ENCODE data around the gene PPM1G. TPM values are rescaled to one million over a fixed set of nuclear protein-coding genes. Genes with fewer than 3 reads are reported as not detected.

The PPM1G gene
- total and polyA plus RNA-seq, 10 donors = 36.0 to 59.3 (median 48.4) TPM

DNA sequence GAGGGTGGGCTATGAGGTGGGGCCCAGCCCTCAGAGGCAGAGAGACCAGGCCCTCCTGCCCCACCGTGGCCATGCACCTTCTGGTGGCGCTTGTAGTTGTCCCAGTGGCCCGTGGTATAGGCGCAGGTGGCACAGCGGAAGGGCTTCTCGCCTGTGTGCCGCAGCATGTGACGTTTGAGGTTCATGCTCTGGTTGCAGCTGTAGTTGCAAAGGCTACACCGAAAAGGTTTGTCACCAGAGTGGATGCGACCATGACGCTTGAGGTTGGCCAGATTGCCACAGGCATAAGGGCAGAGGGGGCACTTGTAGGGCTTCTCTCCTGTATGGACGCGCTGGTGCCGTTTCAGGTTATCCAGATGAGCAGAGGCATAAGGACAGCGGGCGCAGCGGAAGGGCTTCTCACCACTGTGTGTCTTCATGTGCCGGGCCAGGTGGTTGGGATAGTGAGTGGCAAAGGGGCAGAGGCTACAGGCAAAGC lies 31.7 kb downstream of the PPM1G start:
- no peak for DNase-seq
- H3K36me3 ChIP-seq = peaks cover 0 to 79% (median 66%) of the 10 kb centered on the region in 6 donors
- H3K27me3 ChIP-seq (replicated peaks in 1 of 7) = no peaks in the 10 kb centered on the region
- H3K4me1 ChIP-seq = peaks cover 19 to 76% (median 38%) of the 10 kb centered on the region in 6 donors
- no peak overlapping the region for H3K4me3 ChIP-seq
- 88 to 92% (median 90%) methylated on average over 2 to 18 of the region's 18 CpGs for WGBS, 5 donors
- H3K9me3 ChIP-seq = no peaks in the 10 kb centered on the region
- H3K27ac ChIP-seq = no peak overlapping the region
- intact Hi-C loops (cut with DNase I; ENCODE audit: low total_unique reads) = no loop called here
- TF ChIP-seq, protein P1, sequence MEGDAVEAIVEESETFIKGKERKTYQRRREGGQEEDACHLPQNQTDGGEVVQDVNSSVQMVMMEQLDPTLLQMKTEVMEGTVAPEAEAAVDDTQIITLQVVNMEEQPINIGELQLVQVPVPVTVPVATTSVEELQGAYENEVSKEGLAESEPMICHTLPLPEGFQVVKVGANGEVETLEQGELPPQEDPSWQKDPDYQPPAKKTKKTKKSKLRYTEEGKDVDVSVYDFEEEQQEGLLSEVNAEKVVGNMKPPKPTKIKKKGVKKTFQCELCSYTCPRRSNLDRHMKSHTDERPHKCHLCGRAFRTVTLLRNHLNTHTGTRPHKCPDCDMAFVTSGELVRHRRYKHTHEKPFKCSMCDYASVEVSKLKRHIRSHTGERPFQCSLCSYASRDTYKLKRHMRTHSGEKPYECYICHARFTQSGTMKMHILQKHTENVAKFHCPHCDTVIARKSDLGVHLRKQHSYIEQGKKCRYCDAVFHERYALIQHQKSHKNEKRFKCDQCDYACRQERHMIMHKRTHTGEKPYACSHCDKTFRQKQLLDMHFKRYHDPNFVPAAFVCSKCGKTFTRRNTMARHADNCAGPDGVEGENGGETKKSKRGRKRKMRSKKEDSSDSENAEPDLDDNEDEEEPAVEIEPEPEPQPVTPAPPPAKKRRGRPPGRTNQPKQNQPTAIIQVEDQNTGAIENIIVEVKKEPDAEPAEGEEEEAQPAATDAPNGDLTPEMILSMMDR (IDR thresholded peaks at IDR 0.05 in 8 of 11, conservative IDR thresholded peaks at IDR 0.05 in 3 of 11) = no peak
- TF ChIP-seq POLR2A (IDR thresholded peaks at IDR 0.05) (no peak), POLR2AphosphoS5 (IDR thresholded peaks at IDR 0.05) (peak; percentile 62 to 82 (median 67))

DNA sequence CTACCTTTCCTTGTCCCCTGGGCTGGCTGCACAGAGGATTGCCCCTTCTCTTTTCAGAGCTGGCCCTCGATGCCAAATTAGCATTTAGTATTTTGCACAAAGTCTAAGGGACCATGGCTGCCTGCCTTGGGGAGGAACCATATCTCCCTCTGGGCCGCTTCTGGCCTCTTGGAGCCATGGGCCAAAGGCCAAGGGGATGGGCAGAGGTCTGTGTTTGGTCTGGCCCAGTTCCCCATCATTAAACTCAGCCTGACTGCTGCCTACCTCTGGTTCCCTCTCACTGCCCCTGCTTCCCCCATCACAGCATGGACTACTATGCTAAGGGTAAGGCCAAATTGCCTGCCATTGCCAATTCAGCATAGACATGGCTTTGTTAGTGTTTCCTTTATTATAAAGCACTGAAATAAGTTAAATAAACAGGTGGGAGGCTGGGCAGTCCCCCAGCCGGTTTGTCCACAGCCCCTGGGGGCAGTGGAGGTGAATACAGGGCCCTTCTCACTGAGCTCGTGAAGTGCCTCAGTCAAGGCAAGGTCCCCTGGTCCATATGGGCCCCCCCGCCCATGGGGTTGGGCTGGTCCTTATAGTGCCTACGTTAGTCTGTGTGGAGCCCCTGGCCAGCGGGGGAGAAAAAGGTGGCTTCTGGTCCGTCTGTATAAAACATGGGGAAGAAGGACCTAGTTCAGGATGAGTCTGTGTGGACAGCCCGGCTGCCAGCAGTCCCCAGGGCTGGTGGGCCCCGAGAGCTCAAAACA lies 32.3 kb downstream of the PPM1G start:
- peaks cover 0 to 79% (median 61%) of the 10 kb centered on the region in 6 donors for H3K36me3 ChIP-seq
- WGBS, 5 donors = 73 to 89% (median 82%) methylated on average over 9 to 10 of the region's 10 CpGs
- no peak for DNase-seq

DNA sequence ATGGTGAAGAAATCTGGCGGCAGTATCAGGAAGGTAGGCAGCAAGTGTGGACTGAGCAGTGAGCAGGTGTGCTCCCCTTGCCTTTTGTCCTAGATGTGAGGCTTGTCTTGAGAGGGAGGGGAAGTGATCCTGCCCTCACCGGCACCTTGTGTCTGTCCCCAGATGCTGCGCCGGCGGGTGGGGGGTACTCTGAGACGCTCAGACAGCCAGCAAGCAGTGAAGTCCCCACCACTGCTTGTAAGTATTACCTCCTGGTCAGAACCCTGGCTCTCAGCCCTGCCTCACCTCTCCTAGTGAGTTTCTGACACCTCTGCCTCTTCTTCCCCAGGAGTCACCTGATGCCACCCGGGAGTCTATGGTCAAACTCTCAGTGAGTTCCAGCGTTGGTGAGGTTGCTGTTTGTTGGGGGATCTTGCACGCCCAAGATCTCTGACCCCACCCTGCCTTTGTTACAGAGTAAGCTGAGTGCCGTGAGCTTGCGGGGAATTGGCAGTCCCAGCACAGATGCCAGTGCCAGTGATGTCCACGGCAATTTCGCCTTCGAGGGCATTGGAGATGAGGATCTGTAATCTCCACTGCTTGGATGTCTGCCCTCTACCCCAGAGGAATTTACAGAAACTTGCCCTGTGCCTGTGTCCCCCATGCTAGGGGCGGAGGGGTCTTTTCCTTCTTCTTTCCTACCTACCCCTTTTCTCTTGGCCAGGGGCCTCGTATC lies 33.1 kb downstream of the PPM1G start:
- no peaks in the 10 kb centered on the region for H3K27me3 ChIP-seq (replicated peaks in 1 of 7)
- intact Hi-C loops (cut with DNase I; ENCODE audit: low total_unique reads) = no loop called here
- peaks cover 0 to 74% (median 59%) of the 10 kb centered on the region in 6 donors for H3K36me3 ChIP-seq
- peak in 1 of 3 donors; percentile 27 for TF ChIP-seq POLR2AphosphoS5 (IDR thresholded peaks at IDR 0.05)
- TF ChIP-seq, protein P1 (IDR thresholded peaks at IDR 0.05 in 8 of 11, conservative IDR thresholded peaks at IDR 0.05 in 3 of 11) = no peak
- peaks cover 31 to 87% (median 50%) of the 10 kb centered on the region in 6 donors for H3K4me1 ChIP-seq
- no peak for DNase-seq
- H3K9me3 ChIP-seq = no peaks in the 10 kb centered on the region
- H3K4me3 ChIP-seq = no peak overlapping the region
- H3K27ac ChIP-seq = no peak overlapping the region
- 89 to 94% (median 92%) methylated on average over 14 to 16 of the region's 16 CpGs for WGBS, 5 donors

More for the DNA sequence above, 32.3 kb downstream of the PPM1G start:
- H3K27me3 ChIP-seq (replicated peaks in 1 of 7) = no peaks in the 10 kb centered on the region
- no peak overlapping the region for H3K4me3 ChIP-seq
- TF ChIP-seq POLR2AphosphoS5 (IDR thresholded peaks at IDR 0.05) (no peak), POLR2A (IDR thresholded peaks at IDR 0.05) (no peak)
- TF ChIP-seq, protein P1 (IDR thresholded peaks at IDR 0.05 in 8 of 11, conservative IDR thresholded peaks at IDR 0.05 in 3 of 11) = no peak
- intact Hi-C loops (cut with DNase I; ENCODE audit: low total_unique reads) = no loop called here
- no peaks in the 10 kb centered on the region for H3K9me3 ChIP-seq
- H3K27ac ChIP-seq = no peak overlapping the region
- peaks cover 25 to 82% (median 45%) of the 10 kb centered on the region in 6 donors for H3K4me1 ChIP-seq
